Renal cortical epithelial cell (primary cell): Measurements from ENCODE around the gene PRRC2B. TPM values are rescaled to one million over a fixed set of nuclear protein-coding genes. Genes with fewer than 3 reads are reported as not detected.
"Not testable (repeated sequence)": the region's sequence is repeated elsewhere in the genome, so short reads cannot be mapped to it uniquely, and the experiment has no call there.

Experiments used
- DNase-seq: peaks from one replicate; pipeline ENCODE4 v3.0.0-alpha.2; 2011; ENCODE audit warnings: low read depth
- total RNA-seq: library from RNA; depleted of rRNA; stranded (reverse); fragments of >200 nt; gene quantifications from 2 replicates; pipeline ENCODE4 v1.2.3, GENCODE V29; 2014

Gene PRRC2B
- total RNA-seq, 1 donor from 2014 or later, result 172 TPM

- DNase-seq, result no peak
Measured at GRCh38 chr9:131485728-131486422, 92.0 kb downstream of the PRRC2B start.

GRCh38 chr9:131487001-131487400 is 93.1 kb downstream of the PRRC2B start:
- DNase-seq, result no peak

DNA sequence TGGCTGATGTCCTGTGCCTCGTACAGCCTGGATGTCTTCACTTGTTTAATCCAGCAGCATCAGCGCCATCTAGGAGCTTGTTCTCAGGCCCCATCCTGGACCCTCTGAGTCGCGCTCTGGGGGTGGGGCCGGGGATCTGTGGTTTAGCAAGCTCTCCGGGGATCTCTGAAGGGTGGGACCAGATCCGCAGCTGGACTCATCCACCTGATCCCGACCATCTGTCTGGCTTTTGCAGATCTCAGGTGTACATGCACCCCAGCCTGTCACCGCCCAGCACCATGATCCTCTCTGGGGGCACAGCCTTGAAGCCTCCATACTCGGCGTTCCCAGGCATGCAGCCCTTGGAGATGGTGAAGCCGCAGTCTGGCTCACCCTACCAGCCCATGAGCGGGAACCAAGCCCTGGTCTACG is 93.7 kb downstream of the PRRC2B start:
- no peak for DNase-seq

- no peak for DNase-seq
Measured at GRCh38 chr9:131490514-131490913, 96.6 kb downstream of the PRRC2B start.

- no peak for DNase-seq
Measured at GRCh38 chr9:131491001-131491710, 97.3 kb downstream of the PRRC2B start.

- no peak for DNase-seq
Measured at GRCh38 chr9:131492070-131492469, 98.2 kb downstream of the PRRC2B start.

DNA sequence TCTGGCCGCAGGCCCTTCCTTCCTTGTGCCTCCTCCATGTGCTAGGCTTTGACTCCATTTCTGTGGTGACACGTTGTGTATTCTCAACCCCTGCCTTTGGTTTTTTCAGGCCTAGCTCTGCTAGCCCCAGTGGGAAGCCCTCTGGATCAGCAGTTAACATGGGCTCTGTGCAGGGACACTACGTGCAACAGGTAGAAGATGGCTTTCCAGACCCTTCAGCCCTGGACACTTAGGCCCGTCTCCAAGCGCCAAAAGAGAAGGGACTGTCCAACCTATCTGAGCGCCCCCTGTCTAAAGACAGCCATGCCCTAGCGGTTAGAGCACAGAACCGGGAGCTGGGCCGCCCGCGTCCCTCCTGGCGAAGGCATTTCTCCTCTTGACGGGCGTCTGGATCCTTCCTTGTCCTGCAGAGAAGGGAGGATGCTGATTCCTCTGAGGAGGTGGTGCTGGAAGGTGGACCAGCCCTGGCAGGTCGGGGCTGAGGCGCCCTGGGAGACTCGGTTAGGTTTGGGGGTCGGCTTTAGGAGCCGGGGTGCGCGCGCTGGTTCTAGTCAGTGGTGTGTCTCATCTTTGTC is 100.5 kb downstream of the PRRC2B start:
- no peak for DNase-seq

- DNase-seq, result no peak
Measured at GRCh38 chr9:131495785-131496184, 101.9 kb downstream of the PRRC2B start.

GRCh38 chr9:131496844-131497405 is 103.0 kb downstream of the PRRC2B start:
- no peak for DNase-seq

DNA sequence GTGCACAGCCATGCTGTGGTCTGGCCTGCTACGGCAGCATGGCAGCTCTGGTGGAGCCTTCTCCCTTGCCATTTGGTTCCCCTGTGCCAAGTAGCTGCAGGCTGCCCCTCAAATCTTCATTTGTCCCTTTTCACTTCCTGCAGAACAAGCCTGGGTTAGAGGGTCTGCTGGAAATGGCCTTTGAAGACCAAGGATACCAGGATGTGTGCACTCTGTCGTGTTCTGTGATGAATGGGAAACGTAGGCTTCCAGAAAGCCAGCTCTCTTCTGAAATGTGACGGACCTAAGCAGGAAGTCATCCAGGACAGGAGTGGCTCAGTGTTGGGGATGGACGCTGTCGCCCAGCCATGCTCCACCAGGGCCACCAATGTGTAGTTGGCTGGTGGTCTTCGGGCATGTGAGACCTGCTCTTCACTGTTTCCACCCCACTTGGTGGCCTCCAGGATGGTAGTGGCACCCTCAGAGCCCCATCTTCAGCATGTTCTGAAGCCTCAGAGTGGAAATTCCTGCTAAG is 105.4 kb downstream of the PRRC2B start:
- no peak for DNase-seq

GRCh38 chr9:131500377-131500776 is 106.5 kb downstream of the PRRC2B start:
- peak; percentile 8 for DNase-seq

- DNase-seq, result peak; percentile 94
Measured at GRCh38 chr9:131500939-131501541, 107.2 kb downstream of the PRRC2B start.

DNA sequence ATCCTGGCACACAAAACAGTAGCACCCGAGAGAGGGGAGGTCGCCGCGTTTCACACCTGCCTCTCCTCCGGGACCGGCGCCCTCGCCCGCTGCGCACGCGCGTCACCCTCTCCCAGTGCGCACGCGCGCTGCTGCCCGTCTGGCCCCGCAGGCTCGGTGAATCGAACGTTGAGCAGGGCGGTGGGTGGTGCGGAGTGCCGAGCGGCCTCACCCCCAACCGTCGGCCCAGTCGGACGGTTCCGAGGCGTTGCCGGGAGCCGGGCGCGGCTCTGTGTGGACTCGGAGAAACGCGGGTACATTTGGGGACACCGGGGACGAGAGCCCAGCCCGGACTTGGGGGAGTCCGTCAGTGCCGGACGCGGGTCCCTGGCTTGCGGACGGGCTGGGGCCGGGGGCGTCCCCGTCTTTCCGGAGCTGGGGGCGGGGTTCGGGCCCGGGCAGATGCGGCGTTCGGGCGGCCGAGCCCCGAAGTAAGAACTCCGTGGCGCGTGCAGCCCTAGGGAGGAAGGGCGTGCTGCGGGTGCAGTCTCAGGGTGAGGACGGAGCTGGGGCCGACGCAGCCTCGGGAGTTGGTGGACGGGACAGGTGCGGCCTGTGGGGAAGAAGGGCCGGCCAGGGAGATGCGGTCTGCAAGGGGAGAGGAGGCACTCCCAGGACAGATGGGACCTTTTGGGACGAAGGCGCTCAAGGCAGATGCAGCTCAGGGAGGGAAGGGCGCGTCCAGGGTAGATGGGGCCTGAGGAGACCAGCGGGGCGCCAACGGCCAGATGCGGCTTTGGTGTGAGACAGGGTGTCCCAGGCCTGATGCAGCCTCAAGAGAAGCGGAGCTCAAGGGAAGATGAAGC is 109.1 kb downstream of the PRRC2B start, which contains the start of gene POMT1:
Gene POMT1, plus strand, starts transcription at position 138 of the 845 bp plus-strand sequence. CDS start 1,301 bp downstream, outside the sequence.
- peak; percentile 45 for DNase-seq

- peak; percentile 43 for DNase-seq
Measured at GRCh38 chr9:131503626-131504465, 110.0 kb downstream of the PRRC2B start.

- DNase-seq, result no peak
Measured at GRCh38 chr9:131505012-131505411, 111.1 kb downstream of the PRRC2B start.

GRCh38 chr9:131511416-131511815 is 117.5 kb downstream of the PRRC2B start:
- DNase-seq, result no peak

DNA sequence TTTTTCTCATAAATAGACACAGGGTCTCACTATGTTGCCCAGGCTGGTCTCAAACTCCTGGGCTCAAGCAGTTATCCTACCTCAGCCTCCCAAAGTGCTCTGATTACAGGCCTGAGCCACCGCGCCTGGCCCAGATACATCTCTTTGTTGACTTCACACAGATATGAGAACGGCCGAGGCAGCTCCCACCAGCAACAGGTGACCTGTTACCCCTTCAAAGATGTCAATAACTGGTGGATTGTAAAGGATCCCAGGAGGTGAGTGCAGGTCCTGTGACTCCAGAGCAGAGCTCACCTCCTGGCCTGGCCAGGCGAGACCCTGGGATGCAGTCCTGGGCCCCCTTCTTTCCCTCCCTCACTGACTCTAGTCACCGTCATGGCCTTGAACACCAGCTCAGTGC is 118.0 kb downstream of the PRRC2B start:
- no peak for DNase-seq

DNA sequence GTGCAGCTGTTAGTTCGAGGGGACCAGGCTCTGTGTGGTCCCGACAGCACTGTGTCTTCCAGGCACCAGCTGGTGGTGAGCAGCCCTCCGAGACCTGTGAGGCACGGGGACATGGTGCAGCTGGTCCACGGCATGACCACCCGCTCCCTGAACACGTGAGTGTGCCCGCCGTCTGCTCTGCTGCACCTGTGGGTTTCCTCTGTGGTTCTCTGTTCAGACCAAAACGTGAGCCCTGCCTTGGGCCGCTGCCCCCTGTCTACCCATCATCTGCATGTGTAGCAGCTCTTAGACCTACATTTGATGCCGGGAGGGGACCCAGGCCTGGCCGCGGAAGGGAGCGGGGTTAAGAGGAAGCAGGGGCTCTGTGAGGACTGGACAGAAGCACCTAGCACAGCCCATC is 119.3 kb downstream of the PRRC2B start:
- no peak for DNase-seq

GRCh38 chr9:131515559-131516031 is 121.7 kb downstream of the PRRC2B start:
- not testable (repeated sequence) for DNase-seq

- no peak for DNase-seq
Measured at GRCh38 chr9:131516100-131516499, 122.2 kb downstream of the PRRC2B start.
